Measurements from ENCODE around the gene MAP3K8.

DNA sequence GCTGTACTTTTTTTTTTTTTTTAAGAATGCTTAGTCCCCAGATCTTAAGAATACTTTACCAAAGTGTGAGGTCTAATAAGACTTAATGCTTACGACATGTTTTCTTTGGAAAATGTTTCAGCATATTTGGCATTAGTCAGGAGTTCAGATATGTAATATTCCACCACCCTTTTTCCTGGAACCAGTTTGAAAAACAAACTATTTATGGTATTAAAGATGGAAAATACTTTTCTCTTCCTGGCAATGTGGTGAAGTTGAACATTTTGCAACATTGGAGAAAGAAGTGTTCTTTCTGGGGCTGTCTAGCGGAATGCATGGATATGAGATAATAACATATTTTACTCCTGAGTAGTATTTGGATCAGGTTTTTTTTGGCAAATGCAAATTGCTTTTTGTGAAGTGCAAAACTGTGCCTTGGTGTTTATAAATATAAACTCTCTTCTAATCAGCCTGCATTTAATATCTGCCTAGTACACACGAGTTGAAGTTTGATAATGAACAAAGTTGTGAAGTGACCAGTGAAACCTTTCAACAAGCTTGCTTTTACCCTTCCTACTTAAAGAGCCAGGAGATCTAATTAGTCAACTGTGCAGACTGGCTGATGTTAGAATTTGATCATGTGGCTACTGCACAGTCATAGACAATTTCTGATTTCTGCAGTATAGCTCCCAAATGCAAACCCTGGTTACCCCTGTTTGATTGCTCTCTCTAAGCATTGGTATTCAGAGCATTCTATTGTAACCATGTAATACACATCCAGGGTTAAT is 20.9 kb downstream of the MAP3K8 start:
- TF ChIP-seq ZFP30 (CRISPR knock-in tag; IDR thresholded peaks at IDR 0.05) = no peak
- no peak for TF ChIP-seq ZC3H10 (CRISPR knock-in tag; IDR thresholded peaks at IDR 0.05)
- no peak for TF ChIP-seq BACH2 (CRISPR knock-in tag; IDR thresholded peaks at IDR 0.05; ENCODE audit: borderline replicate concordance)
- TF ChIP-seq, protein P1, sequence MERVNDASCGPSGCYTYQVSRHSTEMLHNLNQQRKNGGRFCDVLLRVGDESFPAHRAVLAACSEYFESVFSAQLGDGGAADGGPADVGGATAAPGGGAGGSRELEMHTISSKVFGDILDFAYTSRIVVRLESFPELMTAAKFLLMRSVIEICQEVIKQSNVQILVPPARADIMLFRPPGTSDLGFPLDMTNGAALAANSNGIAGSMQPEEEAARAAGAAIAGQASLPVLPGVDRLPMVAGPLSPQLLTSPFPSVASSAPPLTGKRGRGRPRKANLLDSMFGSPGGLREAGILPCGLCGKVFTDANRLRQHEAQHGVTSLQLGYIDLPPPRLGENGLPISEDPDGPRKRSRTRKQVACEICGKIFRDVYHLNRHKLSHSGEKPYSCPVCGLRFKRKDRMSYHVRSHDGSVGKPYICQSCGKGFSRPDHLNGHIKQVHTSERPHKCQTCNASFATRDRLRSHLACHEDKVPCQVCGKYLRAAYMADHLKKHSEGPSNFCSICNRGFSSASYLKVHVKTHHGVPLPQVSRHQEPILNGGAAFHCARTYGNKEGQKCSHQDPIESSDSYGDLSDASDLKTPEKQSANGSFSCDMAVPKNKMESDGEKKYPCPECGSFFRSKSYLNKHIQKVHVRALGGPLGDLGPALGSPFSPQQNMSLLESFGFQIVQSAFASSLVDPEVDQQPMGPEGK (CRISPR knock-in tag; IDR thresholded peaks at IDR 0.05; ENCODE audit: borderline replicate concordance) = no peak
- TF ChIP-seq, protein P2, sequence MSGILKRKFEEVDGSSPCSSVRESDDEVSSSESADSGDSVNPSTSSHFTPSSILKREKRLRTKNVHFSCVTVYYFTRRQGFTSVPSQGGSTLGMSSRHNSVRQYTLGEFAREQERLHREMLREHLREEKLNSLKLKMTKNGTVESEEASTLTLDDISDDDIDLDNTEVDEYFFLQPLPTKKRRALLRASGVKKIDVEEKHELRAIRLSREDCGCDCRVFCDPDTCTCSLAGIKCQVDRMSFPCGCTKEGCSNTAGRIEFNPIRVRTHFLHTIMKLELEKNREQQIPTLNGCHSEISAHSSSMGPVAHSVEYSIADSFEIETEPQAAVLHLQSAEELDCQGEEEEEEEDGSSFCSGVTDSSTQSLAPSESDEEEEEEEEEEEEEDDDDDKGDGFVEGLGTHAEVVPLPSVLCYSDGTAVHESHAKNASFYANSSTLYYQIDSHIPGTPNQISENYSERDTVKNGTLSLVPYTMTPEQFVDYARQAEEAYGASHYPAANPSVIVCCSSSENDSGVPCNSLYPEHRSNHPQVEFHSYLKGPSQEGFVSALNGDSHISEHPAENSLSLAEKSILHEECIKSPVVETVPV (CRISPR knock-in tag; IDR thresholded peaks at IDR 0.05) = no peak
- TF ChIP-seq ZNF565 (CRISPR knock-in tag; conservative IDR thresholded peaks at IDR 0.05; ENCODE audit: low read depth) = no peak
- no peak for TF ChIP-seq ESRRG (CRISPR knock-in tag; IDR thresholded peaks at IDR 0.05)
- TF ChIP-seq ZFP3 (CRISPR knock-in tag; IDR thresholded peaks at IDR 0.05) = no peak
- TF ChIP-seq, protein P3, sequence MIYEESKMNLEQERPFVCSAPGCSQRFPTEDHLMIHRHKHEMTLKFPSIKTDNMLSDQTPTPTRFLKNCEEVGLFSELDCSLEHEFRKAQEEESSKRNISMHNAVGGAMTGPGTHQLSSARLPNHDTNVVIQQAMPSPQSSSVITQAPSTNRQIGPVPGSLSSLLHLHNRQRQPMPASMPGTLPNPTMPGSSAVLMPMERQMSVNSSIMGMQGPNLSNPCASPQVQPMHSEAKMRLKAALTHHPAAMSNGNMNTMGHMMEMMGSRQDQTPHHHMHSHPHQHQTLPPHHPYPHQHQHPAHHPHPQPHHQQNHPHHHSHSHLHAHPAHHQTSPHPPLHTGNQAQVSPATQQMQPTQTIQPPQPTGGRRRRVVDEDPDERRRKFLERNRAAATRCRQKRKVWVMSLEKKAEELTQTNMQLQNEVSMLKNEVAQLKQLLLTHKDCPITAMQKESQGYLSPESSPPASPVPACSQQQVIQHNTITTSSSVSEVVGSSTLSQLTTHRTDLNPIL (CRISPR knock-in tag; IDR thresholded peaks at IDR 0.05; ENCODE audit: low read depth) = no peak
- TF ChIP-seq, protein P4, sequence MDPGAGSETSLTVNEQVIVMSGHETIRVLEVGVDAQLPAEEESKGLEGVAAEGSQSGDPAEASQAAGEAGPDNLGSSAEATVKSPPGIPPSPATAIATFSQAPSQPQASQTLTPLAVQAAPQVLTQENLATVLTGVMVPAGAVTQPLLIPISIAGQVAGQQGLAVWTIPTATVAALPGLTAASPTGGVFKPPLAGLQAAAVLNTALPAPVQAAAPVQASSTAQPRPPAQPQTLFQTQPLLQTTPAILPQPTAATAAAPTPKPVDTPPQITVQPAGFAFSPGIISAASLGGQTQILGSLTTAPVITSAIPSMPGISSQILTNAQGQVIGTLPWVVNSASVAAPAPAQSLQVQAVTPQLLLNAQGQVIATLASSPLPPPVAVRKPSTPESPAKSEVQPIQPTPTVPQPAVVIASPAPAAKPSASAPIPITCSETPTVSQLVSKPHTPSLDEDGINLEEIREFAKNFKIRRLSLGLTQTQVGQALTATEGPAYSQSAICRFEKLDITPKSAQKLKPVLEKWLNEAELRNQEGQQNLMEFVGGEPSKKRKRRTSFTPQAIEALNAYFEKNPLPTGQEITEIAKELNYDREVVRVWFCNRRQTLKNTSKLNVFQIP (CRISPR knock-in tag; IDR thresholded peaks at IDR 0.05; ENCODE audit: borderline replicate concordance, low read depth) = no peak
- no peak for TF ChIP-seq ARNTL (CRISPR knock-in tag; IDR thresholded peaks at IDR 0.05; ENCODE audit: borderline replicate concordance, low read depth)

Data from SK-N-SH treated with all-trans-retinoic acid at 6 μM for 48 hours (cell line).